Gastroesophageal sphincter (tissue), 3 donors: ENCODE measurements around the gene AGBL5.

Experiments used
- POLR2A ChIP-seq, 2 donors: fragments of 450-650 bp; IDR thresholded peaks; one replicate each; pipeline ENCODE4 v1.6.1; 2017; ENCODE audit warnings: antibody characterized with exemption in 2 of 2, mild to moderate bottlenecking in 2 of 2, moderate library complexity in 1 of 2
- TF ChIP-seq, protein P1 (sequence below), 4 experiments: fragments of 200-600 bp in 2 of 4; fragments of 450-650 bp in 2 of 4; sonication (generic) in 1 of 4; IDR thresholded peaks; one replicate each; pipeline ENCODE4 v1.5.1; 2017 to 2019; ENCODE audit warnings: antibody characterized with exemption in 4 of 4, mild to moderate bottlenecking in 2 of 4, moderate library complexity in 2 of 4

DNA sequence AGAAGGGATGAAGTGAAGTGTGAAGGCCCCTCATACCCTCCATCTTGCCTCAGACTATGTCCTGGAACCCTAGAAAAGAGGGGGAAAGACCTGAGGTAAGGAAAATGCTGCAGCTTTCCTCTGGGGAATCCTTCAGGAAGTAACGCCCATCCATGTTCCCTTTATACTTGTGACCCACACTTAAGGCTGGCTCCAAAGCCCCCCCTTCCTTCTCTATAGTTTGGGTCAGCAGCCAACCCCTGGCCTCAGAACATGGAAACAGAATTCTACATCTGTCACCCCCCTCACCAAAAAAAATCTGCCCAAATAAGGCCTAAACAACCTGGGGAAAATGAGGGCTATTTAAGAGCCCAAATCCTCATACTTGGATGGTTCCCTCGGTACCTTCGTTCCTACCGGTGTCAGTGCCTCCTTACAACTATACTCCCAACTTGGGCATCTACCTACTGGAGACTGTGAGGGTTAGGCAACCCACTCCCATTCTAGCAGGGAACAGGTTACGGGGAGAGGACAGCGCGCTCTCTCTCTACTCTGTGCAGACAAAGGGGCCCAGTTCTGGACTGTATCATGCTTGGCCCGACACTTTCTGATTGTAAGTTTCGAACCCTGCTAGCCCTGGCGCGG, 19.3 kb downstream of the AGBL5 start:
- TF ChIP-seq POLR2A (IDR thresholded peaks at IDR 0.05): no peak
- TF ChIP-seq, protein P1, sequence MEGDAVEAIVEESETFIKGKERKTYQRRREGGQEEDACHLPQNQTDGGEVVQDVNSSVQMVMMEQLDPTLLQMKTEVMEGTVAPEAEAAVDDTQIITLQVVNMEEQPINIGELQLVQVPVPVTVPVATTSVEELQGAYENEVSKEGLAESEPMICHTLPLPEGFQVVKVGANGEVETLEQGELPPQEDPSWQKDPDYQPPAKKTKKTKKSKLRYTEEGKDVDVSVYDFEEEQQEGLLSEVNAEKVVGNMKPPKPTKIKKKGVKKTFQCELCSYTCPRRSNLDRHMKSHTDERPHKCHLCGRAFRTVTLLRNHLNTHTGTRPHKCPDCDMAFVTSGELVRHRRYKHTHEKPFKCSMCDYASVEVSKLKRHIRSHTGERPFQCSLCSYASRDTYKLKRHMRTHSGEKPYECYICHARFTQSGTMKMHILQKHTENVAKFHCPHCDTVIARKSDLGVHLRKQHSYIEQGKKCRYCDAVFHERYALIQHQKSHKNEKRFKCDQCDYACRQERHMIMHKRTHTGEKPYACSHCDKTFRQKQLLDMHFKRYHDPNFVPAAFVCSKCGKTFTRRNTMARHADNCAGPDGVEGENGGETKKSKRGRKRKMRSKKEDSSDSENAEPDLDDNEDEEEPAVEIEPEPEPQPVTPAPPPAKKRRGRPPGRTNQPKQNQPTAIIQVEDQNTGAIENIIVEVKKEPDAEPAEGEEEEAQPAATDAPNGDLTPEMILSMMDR (IDR thresholded peaks at IDR 0.05): no peak
